GM12878 (cell line): ENCODE data around the gene CXXC4. TPM values are rescaled to one million over a fixed set of nuclear protein-coding genes. Genes with fewer than 3 reads are reported as not detected.

Source experiments
- BMI1 ChIP-seq: fragments of 450-650 bp; IDR thresholded peaks from 2 replicates; pipeline ENCODE4 v1.6.1; 2016; ENCODE audit warnings: mild to moderate bottlenecking, moderate library complexity, borderline replicate concordance
- DPF2 ChIP-seq: fragments of 450-650 bp; IDR thresholded peaks from 2 replicates; pipeline ENCODE4 v1.6.1; 2017; ENCODE audit warnings: mild to moderate bottlenecking
- EED ChIP-seq: sonication (generic); IDR thresholded peaks from 2 replicates; pipeline ENCODE4 v1.6.1; 2016; ENCODE audit warnings: antibody characterized with exemption, low read depth
- HDAC6 ChIP-seq: fragments of 200-600 bp; sonication (generic); IDR thresholded peaks from one replicate; pipeline ENCODE4 v1.8.0; 2017; ENCODE audit warnings: antibody characterized with exemption; ENCODE audit not compliant: unreplicated experiment
- HDGF ChIP-seq: fragments of 450-650 bp; IDR thresholded peaks from 2 replicates; pipeline ENCODE4 v1.6.1; 2016; ENCODE audit warnings: antibody characterized with exemption
- IKZF1 ChIP-seq: fragments of 450-650 bp; conservative IDR thresholded peaks from 2 replicates; pipeline ENCODE4 v1.6.1; 2017; ENCODE audit warnings: antibody characterized with exemption, mild to moderate bottlenecking
- JUND ChIP-seq: IDR thresholded peaks from 2 replicates; pipeline ENCODE4 v1.6.1; 2012; ENCODE audit warnings: low read depth, mild to moderate bottlenecking, low read length, improper control_type of control experiment, moderate library complexity
- KAT2A ChIP-seq: conservative IDR thresholded peaks from 2 replicates; pipeline ENCODE4 v1.6.1; 2011; ENCODE audit warnings: low read depth, low read length; ENCODE audit not compliant: control insufficient read depth
- MEF2A ChIP-seq: IDR thresholded peaks from 2 replicates; pipeline ENCODE4 v1.6.1; 2011; ENCODE audit warnings: low read depth, mild to moderate bottlenecking, low read length, moderate library complexity; ENCODE audit not compliant: insufficient read depth
- MEF2B ChIP-seq: fragments of 450-650 bp; IDR thresholded peaks from 2 replicates; pipeline ENCODE4 v1.6.1; 2018; ENCODE audit warnings: mild to moderate bottlenecking, moderate library complexity; ENCODE audit not compliant: partially characterized antibody, poor library complexity, severe bottlenecking
- MTA3 ChIP-seq: IDR thresholded peaks from 2 replicates; pipeline ENCODE4 v1.6.1; 2012; ENCODE audit warnings: low read length, inconsistent platforms, borderline replicate concordance
- NFIC ChIP-seq: IDR thresholded peaks from 2 replicates; pipeline ENCODE4 v1.6.1; 2012; ENCODE audit warnings: low read depth, mild to moderate bottlenecking, inconsistent platforms, low read length, moderate library complexity
- NR2C1 ChIP-seq: fragments of 450-650 bp; IDR thresholded peaks from 2 replicates; pipeline ENCODE4 v1.6.1; 2017; ENCODE audit warnings: antibody characterized with exemption, mild to moderate bottlenecking, moderate library complexity
- RUNX3 ChIP-seq: IDR thresholded peaks from 2 replicates; pipeline ENCODE4 v1.6.1; 2012; ENCODE audit warnings: low read length, inconsistent platforms
- SP1 ChIP-seq: IDR thresholded peaks from one replicate; pipeline ENCODE4 v1.6.1; 2011; ENCODE audit warnings: low read depth, low read length
- polyA plus RNA-seq, 11 experiments: library from polyadenylated mRNA; depleted of rRNA in 4 of 11; unstranded in 6 of 11; stranded (reverse) in 5 of 11; fragments of >200 nt; fragmentation: Nextera tagmentation in 4 of 11; fragmentation: Illumina TruSeq in 1 of 11; extraction: Ambion mirVana in 4 of 11; extraction: Trizol in 1 of 11; gene quantifications; 1 replicate in 1 of 11; 2 replicates in 10 of 11; pipeline versions ENCODE4 v1.2.1 to v1.2.3, GENCODE V29; 2011 to 2016; ENCODE audit warnings: inconsistent platforms in 2 of 11, missing spikeins in 2 of 11, low read depth in 1 of 11
- total RNA-seq, 4 experiments: library from RNA; depleted of rRNA in 3 of 4; stranded (reverse); fragments of >200 nt in 3 of 4; fragmentation: Illumina TruSeq in 1 of 4; extraction: Trizol in 1 of 4; gene quantifications; 2 replicates each; pipeline versions ENCODE4 v1.2.1 to v1.2.3, GENCODE V29; 2013 to 2021
- TF ChIP-seq, protein P1 (sequence below): fragments of 150-350 bp; IDR thresholded peaks from 2 replicates; pipeline ENCODE4 v1.6.1; 2016; ENCODE audit warnings: low read depth, low read length
- TF ChIP-seq, protein P2 (sequence below): IDR thresholded peaks from 2 replicates; pipeline ENCODE4 v1.6.1; 2012; ENCODE audit warnings: mild to moderate bottlenecking, low read depth, low read length
- TF ChIP-seq, protein P3 (sequence below): IDR thresholded peaks from 2 replicates; pipeline ENCODE4 v1.6.1; 2011; ENCODE audit warnings: mild to moderate bottlenecking, low read depth, low read length, moderate library complexity; ENCODE audit not compliant: insufficient replicate concordance
- TF ChIP-seq, protein P4 (sequence below): fragments of 450-650 bp; formaldehyde crosslinking; IDR thresholded peaks from 2 replicates; pipeline ENCODE4 v1.5.0; 2022; ENCODE audit warnings: mild to moderate bottlenecking, missing genetic modification characterization

Gene CXXC4
- total and polyA plus RNA-seq, 10 of the 15 experiments (the other 5 are each of a cell fraction or from before 2014, with no cell fraction given): 4.2 to 17.0 (median 7.8) TPM

DNA sequence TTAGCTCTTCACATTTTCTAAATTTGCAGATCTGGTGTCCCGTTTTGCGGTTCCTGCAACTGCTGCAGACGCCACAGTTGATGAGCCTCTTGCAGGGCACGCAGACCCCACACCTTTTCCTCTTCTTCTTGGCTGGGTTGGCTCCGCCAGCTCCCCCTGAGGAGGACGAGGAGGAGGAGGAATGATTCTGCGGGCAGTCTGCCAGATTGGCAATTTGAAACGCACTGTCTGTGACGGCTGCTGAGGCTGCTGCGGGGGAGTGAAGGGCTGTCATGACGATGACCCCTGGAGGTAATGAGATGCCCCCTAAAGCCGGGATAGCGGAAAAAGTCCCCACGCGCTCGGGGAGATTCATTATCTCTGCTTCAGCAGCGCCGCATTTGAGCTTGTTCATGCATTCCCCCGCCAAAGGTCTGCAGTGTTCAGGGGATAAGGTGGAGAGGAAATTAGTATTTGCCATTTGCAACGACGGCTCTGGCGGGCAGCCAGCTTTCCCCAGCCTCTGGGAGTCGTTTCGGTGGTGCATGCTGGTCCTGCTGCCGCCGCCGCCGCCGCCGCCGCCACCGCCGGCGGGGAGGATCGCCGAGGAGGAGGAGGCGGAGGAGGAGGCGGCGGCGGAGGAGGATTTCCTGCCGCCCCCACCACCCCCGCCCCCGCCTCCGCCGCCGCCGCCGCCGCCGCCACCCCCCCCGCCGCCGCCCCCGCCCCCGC lies 3.8 kb downstream of the CXXC4 start (continued):
- TF ChIP-seq, protein P1, sequence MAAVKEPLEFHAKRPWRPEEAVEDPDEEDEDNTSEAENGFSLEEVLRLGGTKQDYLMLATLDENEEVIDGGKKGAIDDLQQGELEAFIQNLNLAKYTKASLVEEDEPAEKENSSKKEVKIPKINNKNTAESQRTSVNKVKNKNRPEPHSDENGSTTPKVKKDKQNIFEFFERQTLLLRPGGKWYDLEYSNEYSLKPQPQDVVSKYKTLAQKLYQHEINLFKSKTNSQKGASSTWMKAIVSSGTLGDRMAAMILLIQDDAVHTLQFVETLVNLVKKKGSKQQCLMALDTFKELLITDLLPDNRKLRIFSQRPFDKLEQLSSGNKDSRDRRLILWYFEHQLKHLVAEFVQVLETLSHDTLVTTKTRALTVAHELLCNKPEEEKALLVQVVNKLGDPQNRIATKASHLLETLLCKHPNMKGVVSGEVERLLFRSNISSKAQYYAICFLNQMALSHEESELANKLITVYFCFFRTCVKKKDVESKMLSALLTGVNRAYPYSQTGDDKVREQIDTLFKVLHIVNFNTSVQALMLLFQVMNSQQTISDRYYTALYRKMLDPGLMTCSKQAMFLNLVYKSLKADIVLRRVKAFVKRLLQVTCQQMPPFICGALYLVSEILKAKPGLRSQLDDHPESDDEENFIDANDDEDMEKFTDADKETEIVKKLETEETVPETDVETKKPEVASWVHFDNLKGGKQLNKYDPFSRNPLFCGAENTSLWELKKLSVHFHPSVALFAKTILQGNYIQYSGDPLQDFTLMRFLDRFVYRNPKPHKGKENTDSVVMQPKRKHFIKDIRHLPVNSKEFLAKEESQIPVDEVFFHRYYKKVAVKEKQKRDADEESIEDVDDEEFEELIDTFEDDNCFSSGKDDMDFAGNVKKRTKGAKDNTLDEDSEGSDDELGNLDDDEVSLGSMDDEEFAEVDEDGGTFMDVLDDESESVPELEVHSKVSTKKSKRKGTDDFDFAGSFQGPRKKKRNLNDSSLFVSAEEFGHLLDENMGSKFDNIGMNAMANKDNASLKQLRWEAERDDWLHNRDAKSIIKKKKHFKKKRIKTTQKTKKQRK: no peak
- TF ChIP-seq DPF2 (peak; percentile 20; the same call in 1 of the 2 replicates), SP1 (no peak), BMI1 (no peak), MTA3 (no peak; the same call in 1 of the 2 replicates), KAT2A (no peak), NR2C1 (0 out of 2 replicates have a peak, but pooled peaks have one; percentile 30), HDAC6 (no peak), MEF2B (no peak), IKZF1 (peak; percentile 64; the same call in 1 of the 2 replicates), EED (peak; percentile 56; the same call in 1 of the 2 replicates), NFIC (no peak), HDGF (peak; percentile 63), JUND (no peak), RUNX3 (no peak; the same call in 1 of the 2 replicates), MEF2A (no peak)
- TF ChIP-seq, protein P2, sequence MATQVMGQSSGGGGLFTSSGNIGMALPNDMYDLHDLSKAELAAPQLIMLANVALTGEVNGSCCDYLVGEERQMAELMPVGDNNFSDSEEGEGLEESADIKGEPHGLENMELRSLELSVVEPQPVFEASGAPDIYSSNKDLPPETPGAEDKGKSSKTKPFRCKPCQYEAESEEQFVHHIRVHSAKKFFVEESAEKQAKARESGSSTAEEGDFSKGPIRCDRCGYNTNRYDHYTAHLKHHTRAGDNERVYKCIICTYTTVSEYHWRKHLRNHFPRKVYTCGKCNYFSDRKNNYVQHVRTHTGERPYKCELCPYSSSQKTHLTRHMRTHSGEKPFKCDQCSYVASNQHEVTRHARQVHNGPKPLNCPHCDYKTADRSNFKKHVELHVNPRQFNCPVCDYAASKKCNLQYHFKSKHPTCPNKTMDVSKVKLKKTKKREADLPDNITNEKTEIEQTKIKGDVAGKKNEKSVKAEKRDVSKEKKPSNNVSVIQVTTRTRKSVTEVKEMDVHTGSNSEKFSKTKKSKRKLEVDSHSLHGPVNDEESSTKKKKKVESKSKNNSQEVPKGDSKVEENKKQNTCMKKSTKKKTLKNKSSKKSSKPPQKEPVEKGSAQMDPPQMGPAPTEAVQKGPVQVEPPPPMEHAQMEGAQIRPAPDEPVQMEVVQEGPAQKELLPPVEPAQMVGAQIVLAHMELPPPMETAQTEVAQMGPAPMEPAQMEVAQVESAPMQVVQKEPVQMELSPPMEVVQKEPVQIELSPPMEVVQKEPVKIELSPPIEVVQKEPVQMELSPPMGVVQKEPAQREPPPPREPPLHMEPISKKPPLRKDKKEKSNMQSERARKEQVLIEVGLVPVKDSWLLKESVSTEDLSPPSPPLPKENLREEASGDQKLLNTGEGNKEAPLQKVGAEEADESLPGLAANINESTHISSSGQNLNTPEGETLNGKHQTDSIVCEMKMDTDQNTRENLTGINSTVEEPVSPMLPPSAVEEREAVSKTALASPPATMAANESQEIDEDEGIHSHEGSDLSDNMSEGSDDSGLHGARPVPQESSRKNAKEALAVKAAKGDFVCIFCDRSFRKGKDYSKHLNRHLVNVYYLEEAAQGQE: no peak
- TF ChIP-seq, protein P3, sequence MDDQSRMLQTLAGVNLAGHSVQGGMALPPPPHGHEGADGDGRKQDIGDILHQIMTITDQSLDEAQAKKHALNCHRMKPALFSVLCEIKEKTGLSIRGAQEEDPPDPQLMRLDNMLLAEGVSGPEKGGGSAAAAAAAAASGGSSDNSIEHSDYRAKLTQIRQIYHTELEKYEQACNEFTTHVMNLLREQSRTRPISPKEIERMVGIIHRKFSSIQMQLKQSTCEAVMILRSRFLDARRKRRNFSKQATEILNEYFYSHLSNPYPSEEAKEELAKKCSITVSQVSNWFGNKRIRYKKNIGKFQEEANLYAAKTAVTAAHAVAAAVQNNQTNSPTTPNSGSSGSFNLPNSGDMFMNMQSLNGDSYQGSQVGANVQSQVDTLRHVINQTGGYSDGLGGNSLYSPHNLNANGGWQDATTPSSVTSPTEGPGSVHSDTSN: no peak
- TF ChIP-seq, protein P4, sequence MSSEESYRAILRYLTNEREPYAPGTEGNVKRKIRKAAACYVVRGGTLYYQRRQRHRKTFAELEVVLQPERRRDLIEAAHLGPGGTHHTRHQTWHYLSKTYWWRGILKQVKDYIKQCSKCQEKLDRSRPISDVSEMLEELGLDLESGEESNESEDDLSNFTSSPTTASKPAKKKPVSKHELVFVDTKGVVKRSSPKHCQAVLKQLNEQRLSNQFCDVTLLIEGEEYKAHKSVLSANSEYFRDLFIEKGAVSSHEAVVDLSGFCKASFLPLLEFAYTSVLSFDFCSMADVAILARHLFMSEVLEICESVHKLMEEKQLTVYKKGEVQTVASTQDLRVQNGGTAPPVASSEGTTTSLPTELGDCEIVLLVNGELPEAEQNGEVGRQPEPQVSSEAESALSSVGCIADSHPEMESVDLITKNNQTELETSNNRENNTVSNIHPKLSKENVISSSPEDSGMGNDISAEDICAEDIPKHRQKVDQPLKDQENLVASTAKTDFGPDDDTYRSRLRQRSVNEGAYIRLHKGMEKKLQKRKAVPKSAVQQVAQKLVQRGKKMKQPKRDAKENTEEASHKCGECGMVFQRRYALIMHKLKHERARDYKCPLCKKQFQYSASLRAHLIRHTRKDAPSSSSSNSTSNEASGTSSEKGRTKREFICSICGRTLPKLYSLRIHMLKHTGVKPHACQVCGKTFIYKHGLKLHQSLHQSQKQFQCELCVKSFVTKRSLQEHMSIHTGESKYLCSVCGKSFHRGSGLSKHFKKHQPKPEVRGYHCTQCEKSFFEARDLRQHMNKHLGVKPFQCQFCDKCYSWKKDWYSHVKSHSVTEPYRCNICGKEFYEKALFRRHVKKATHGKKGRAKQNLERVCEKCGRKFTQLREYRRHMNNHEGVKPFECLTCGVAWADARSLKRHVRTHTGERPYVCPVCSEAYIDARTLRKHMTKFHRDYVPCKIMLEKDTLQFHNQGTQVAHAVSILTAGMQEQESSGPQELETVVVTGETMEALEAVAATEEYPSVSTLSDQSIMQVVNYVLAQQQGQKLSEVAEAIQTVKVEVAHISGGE (CRISPR knock-in tag): no peak
